ENCODE measurements around the gene PRDM16. TPM values are rescaled to one million over a fixed set of nuclear protein-coding genes. Genes with fewer than 3 reads are reported as not detected.
A peak's percentile ranks its signal among the peaks of the same experiment; 100 is the strongest.

The PRDM16 gene
- total and polyA plus RNA-seq, 4 donors = 5.0 to 80.7 (median 41.5) TPM

- no peaks in the 10 kb centered on the region for H3K4me1 ChIP-seq (ENCODE audit: control insufficient read depth in 1 of 2, insufficient read depth in 2 of 2, low read length in 2 of 2)
- ATAC-seq (ENCODE audit: low FRiP score) = no peak
- intact Hi-C loops (cut with DNase I) = loop anchor here (2.0 to 5.0 kb wide), 3 partner anchors 53 to 114 kb away; no protein-coding TSS in a partner anchor
These were observed 4.7 kb downstream of the PRDM16 start for GRCh38 chr1:3073489-3074296.

GRCh38 chr1:3074297-3074741, 5.3 kb downstream of the PRDM16 start:
- DNase-seq (no peak), ATAC-seq (ENCODE audit: low FRiP score) (peak; percentile 13)
- H3K4me3 ChIP-seq (ENCODE audit: low read length in 2 of 2) = peak overlapping the region; percentile 27 to 39
- no peaks in the 10 kb centered on the region for H3K4me1 ChIP-seq (ENCODE audit: control insufficient read depth in 1 of 2, insufficient read depth in 2 of 2, low read length in 2 of 2)
- no peaks in the 10 kb centered on the region for H3K9me3 ChIP-seq (ENCODE audit: control insufficient read depth, low read length)
- H3K27ac ChIP-seq (ENCODE audit: low read depth in 1 of 2, low read length in 2 of 2) = peak overlapping the region; percentile 80 to 98
- intact Hi-C loops (cut with DNase I) = loop anchor here (2.0 to 5.0 kb wide), 2 partner anchors 112 to 113 kb away; no protein-coding TSS in a partner anchor
- no peaks in the 10 kb centered on the region for H3K27me3 ChIP-seq (ENCODE audit: control insufficient read depth in 1 of 2, insufficient read depth in 2 of 2, low read length in 1 of 2)
- no peaks in the 10 kb centered on the region for H3K36me3 ChIP-seq (ENCODE audit: control insufficient read depth in 1 of 2, insufficient read depth in 2 of 2, low read length in 1 of 2)
- WGBS, 2 donors = 5 to 9% methylated on average over 13 of the region's 13 CpGs

More at GRCh38 chr1:3073489-3074296, 4.7 kb downstream of the PRDM16 start:
- no peaks in the 10 kb centered on the region for H3K9me3 ChIP-seq (ENCODE audit: control insufficient read depth, low read length)
- whole genome bisulfite sequencing, 2 donors = 2 to 5% methylated on average over 50 to 82 of the region's 82 CpGs
- no peak for DNase-seq
- H3K36me3 ChIP-seq (ENCODE audit: control insufficient read depth in 1 of 2, insufficient read depth in 2 of 2, low read length in 1 of 2) = no peaks in the 10 kb centered on the region
- no peaks in the 10 kb centered on the region for H3K27me3 ChIP-seq (ENCODE audit: control insufficient read depth in 1 of 2, insufficient read depth in 2 of 2, low read length in 1 of 2)
- H3K4me3 ChIP-seq (ENCODE audit: low read length in 2 of 2) = peak overlapping the region; percentile 39 to 90
- peak overlapping the region; percentile 80 to 98 for H3K27ac ChIP-seq (ENCODE audit: low read depth in 1 of 2, low read length in 2 of 2)

- DNase-seq (no peak), ATAC-seq (ENCODE audit: low FRiP score) (no peak)
- intact Hi-C loops (cut with DNase I) = loop anchor here (2.0 to 5.0 kb wide), 4 partner anchors 53 to 203 kb away; no protein-coding TSS in a partner anchor
- Histone ChIP-seq H3K9me3 (ENCODE audit: control insufficient read depth, low read length) (no peaks in the 10 kb centered on the region), H3K27ac (ENCODE audit: low read depth in 1 of 2, low read length in 2 of 2) (peak overlapping the region; percentile 3 to 80), H3K4me3 (ENCODE audit: low read length in 2 of 2) (no peak overlapping the region), H3K4me1 (ENCODE audit: control insufficient read depth in 1 of 2, insufficient read depth in 2 of 2, low read length in 2 of 2) (no peaks in the 10 kb centered on the region), H3K36me3 (ENCODE audit: control insufficient read depth in 1 of 2, insufficient read depth in 2 of 2, low read length in 1 of 2) (no peaks in the 10 kb centered on the region), H3K27me3 (ENCODE audit: control insufficient read depth in 1 of 2, insufficient read depth in 2 of 2, low read length in 1 of 2) (no peaks in the 10 kb centered on the region)
- WGBS, 2 donors = 7 to 10% methylated on average over 12 of the region's 12 CpGs
These were observed 5.8 kb downstream of the PRDM16 start for GRCh38 chr1:3074800-3075199.

- Histone ChIP-seq H3K27me3 (ENCODE audit: control insufficient read depth in 1 of 2, insufficient read depth in 2 of 2, low read length in 1 of 2) (no peaks in the 10 kb centered on the region), H3K27ac (ENCODE audit: low read depth in 1 of 2, low read length in 2 of 2) (peak overlapping the region in 1 of 2 donors; percentile 86), H3K4me3 (ENCODE audit: low read length in 2 of 2) (no peak overlapping the region), H3K36me3 (ENCODE audit: control insufficient read depth in 1 of 2, insufficient read depth in 2 of 2, low read length in 1 of 2) (no peaks in the 10 kb centered on the region), H3K9me3 (ENCODE audit: control insufficient read depth, low read length) (no peaks in the 10 kb centered on the region), H3K4me1 (ENCODE audit: control insufficient read depth in 1 of 2, insufficient read depth in 2 of 2, low read length in 2 of 2) (no peaks in the 10 kb centered on the region)
- DNase-seq (no peak), ATAC-seq (ENCODE audit: low FRiP score) (no peak)
- intact Hi-C loops (cut with DNase I) = loop anchor here (2.0 to 5.0 kb wide), 3 partner anchors 51 to 201 kb away; no protein-coding TSS in a partner anchor
- WGBS, 2 donors = 54 to 62% methylated on average over 36 of the region's 36 CpGs
These were observed 6.8 kb downstream of the PRDM16 start for GRCh38 chr1:3075666-3076362.

GRCh38 chr1:3076363-3076740, 7.3 kb downstream of the PRDM16 start:
- no peak overlapping the region for H3K4me3 ChIP-seq (ENCODE audit: low read length in 2 of 2)
- H3K36me3 ChIP-seq (ENCODE audit: control insufficient read depth in 1 of 2, insufficient read depth in 2 of 2, low read length in 1 of 2) = no peaks in the 10 kb centered on the region
- WGBS, 2 donors = 16 to 23% methylated on average over 11 of the region's 11 CpGs
- no peaks in the 10 kb centered on the region for H3K4me1 ChIP-seq (ENCODE audit: control insufficient read depth in 1 of 2, insufficient read depth in 2 of 2, low read length in 2 of 2)
- peak overlapping the region in 1 of 2 donors; percentile 86 for H3K27ac ChIP-seq (ENCODE audit: low read depth in 1 of 2, low read length in 2 of 2)
- ATAC-seq (ENCODE audit: low FRiP score) (no peak), DNase-seq (no peak)
- intact Hi-C loops (cut with DNase I) = loop anchor here in 1 of 2 donors (5.0 kb wide), 2 partner anchors 51 to 201 kb away; no protein-coding TSS in a partner anchor
- no peaks in the 10 kb centered on the region for H3K9me3 ChIP-seq (ENCODE audit: control insufficient read depth, low read length)
- H3K27me3 ChIP-seq (ENCODE audit: control insufficient read depth in 1 of 2, insufficient read depth in 2 of 2, low read length in 1 of 2) = no peaks in the 10 kb centered on the region

- no peaks in the 10 kb centered on the region for H3K4me1 ChIP-seq (ENCODE audit: control insufficient read depth in 1 of 2, insufficient read depth in 2 of 2, low read length in 2 of 2)
These were observed 8.1 kb downstream of the PRDM16 start for GRCh38 chr1:3077081-3077480.

GRCh38 chr1:3077561-3077960, 8.6 kb downstream of the PRDM16 start:
- Histone ChIP-seq H3K36me3 (ENCODE audit: control insufficient read depth in 1 of 2, insufficient read depth in 2 of 2, low read length in 1 of 2) (no peaks in the 10 kb centered on the region), H3K27ac (ENCODE audit: low read depth in 1 of 2, low read length in 2 of 2) (peak overlapping the region; percentile 20 to 86), H3K4me3 (ENCODE audit: low read length in 2 of 2) (no peak overlapping the region), H3K9me3 (ENCODE audit: control insufficient read depth, low read length) (no peaks in the 10 kb centered on the region), H3K27me3 (ENCODE audit: control insufficient read depth in 1 of 2, insufficient read depth in 2 of 2, low read length in 1 of 2) (no peaks in the 10 kb centered on the region), H3K4me1 (ENCODE audit: control insufficient read depth in 1 of 2, insufficient read depth in 2 of 2, low read length in 2 of 2) (no peaks in the 10 kb centered on the region)
- DNase-seq = no peak
- intact Hi-C loops (cut with DNase I) = loop anchor here in 1 of 2 donors (5.0 kb wide), 2 partner anchors 50 to 200 kb away; no protein-coding TSS in a partner anchor
- 37 to 56% methylated on average over 4 of the region's 4 CpGs for WGBS, 2 donors
- ATAC-seq (ENCODE audit: low FRiP score) = no peak

More at GRCh38 chr1:3077081-3077480, 8.1 kb downstream of the PRDM16 start:
- ATAC-seq (ENCODE audit: low FRiP score) = no peak
- H3K9me3 ChIP-seq (ENCODE audit: control insufficient read depth, low read length) = no peaks in the 10 kb centered on the region
- no peaks in the 10 kb centered on the region for H3K36me3 ChIP-seq (ENCODE audit: control insufficient read depth in 1 of 2, insufficient read depth in 2 of 2, low read length in 1 of 2)
- intact Hi-C loops (cut with DNase I) = loop anchor here in 1 of 2 donors (5.0 kb wide), 2 partner anchors 50 to 200 kb away; no protein-coding TSS in a partner anchor
- no peak for DNase-seq
- 47 to 56% methylated on average over 9 of the region's 9 CpGs for WGBS, 2 donors
- H3K27ac ChIP-seq (ENCODE audit: low read depth in 1 of 2, low read length in 2 of 2) = peak overlapping the region; percentile 20 to 86
- H3K4me3 ChIP-seq (ENCODE audit: low read length in 2 of 2) = no peak overlapping the region
- no peaks in the 10 kb centered on the region for H3K27me3 ChIP-seq (ENCODE audit: control insufficient read depth in 1 of 2, insufficient read depth in 2 of 2, low read length in 1 of 2)

GRCh38 chr1:3078430-3078861, 9.4 kb downstream of the PRDM16 start:
- no peaks in the 10 kb centered on the region for H3K4me1 ChIP-seq (ENCODE audit: control insufficient read depth in 1 of 2, insufficient read depth in 2 of 2, low read length in 2 of 2)
- H3K4me3 ChIP-seq (ENCODE audit: low read length in 2 of 2) = no peak overlapping the region
- no peaks in the 10 kb centered on the region for H3K36me3 ChIP-seq (ENCODE audit: control insufficient read depth in 1 of 2, insufficient read depth in 2 of 2, low read length in 1 of 2)
- H3K9me3 ChIP-seq (ENCODE audit: control insufficient read depth, low read length) = no peaks in the 10 kb centered on the region
- DNase-seq (no peak), ATAC-seq (ENCODE audit: low FRiP score) (peak; percentile 33)
- peak overlapping the region; percentile 6 to 86 for H3K27ac ChIP-seq (ENCODE audit: low read depth in 1 of 2, low read length in 2 of 2)
- 2 to 7% methylated on average over 15 of the region's 15 CpGs for WGBS, 2 donors
- no peaks in the 10 kb centered on the region for H3K27me3 ChIP-seq (ENCODE audit: control insufficient read depth in 1 of 2, insufficient read depth in 2 of 2, low read length in 1 of 2)
- intact Hi-C loops (cut with DNase I) = loop anchor here in 1 of 2 donors (5.0 kb wide), 2 partner anchors 49 to 199 kb away; no protein-coding TSS in a partner anchor

Measured in aorta (tissue), 5 donors.